Measurements from ENCODE around the gene TGFBI.

TGFBI gene

GRCh38 chr5:136034984-136035383, 6.2 kb downstream of the TGFBI start:
- H3K4me2 ChIP-seq (ENCODE audit: insufficient read depth, low read length) = no peak overlapping the region
- ATAC-seq (ENCODE audit: insufficient read depth, low read depth) = no peak
- H3K36me3 ChIP-seq (ENCODE audit: insufficient read depth, low read length) = no peaks in the 10 kb centered on the region
- H3K27me3 ChIP-seq (ENCODE audit: insufficient read depth, low read length, poor library complexity) = no peaks in the 10 kb centered on the region
- no peak for DNase-seq
- peaks cover 27% of the 10 kb centered on the region for H3K4me1 ChIP-seq (ENCODE audit: insufficient read depth, low read length)
- H3K27ac ChIP-seq (ENCODE audit: low read length) = no peak overlapping the region
- H3K9ac ChIP-seq (ENCODE audit: low read depth, low read length) = no peak overlapping the region
- H2AFZ ChIP-seq (ENCODE audit: low read depth, low read length) = no peak overlapping the region
- no peaks in the 10 kb centered on the region; the same call in 1 of the 2 replicates for H4K20me1 ChIP-seq (ENCODE audit: insufficient read depth, low read length)
- H3K79me2 ChIP-seq (ENCODE audit: insufficient read depth, low read length) = no peaks in the 10 kb centered on the region
- H3K4me3 ChIP-seq (ENCODE audit: low read depth in 1 of 2, low read length in 2 of 2) = no peak overlapping the region
- peaks cover 4% of the 10 kb centered on the region for H3K9me3 ChIP-seq (ENCODE audit: insufficient read depth, low read length, severe bottlenecking)
- TF ChIP-seq CTCF (IDR thresholded peaks at IDR 0.05; ENCODE audit: borderline replicate concordance, extremely low read depth, low read length, poor library complexity, severe bottlenecking) = no peak
- TF ChIP-seq EZH2 (IDR thresholded peaks at IDR 0.05; ENCODE audit: borderline replicate concordance, low read depth, low read length, severe bottlenecking) = no peak

GRCh38 chr5:136035837-136036236, 7.0 kb downstream of the TGFBI start:
- H3K27me3 ChIP-seq (ENCODE audit: insufficient read depth, low read length, poor library complexity) = no peaks in the 10 kb centered on the region
- no peak overlapping the region for H3K4me2 ChIP-seq (ENCODE audit: insufficient read depth, low read length)
- ATAC-seq (ENCODE audit: insufficient read depth, low read depth) (no peak), DNase-seq (no peak)
- H2AFZ ChIP-seq (ENCODE audit: low read depth, low read length) = no peak overlapping the region
- H3K36me3 ChIP-seq (ENCODE audit: insufficient read depth, low read length) = no peaks in the 10 kb centered on the region
- peaks cover 27% of the 10 kb centered on the region for H3K4me1 ChIP-seq (ENCODE audit: insufficient read depth, low read length)
- H3K79me2 ChIP-seq (ENCODE audit: insufficient read depth, low read length) = no peaks in the 10 kb centered on the region
- no peaks in the 10 kb centered on the region for H4K20me1 ChIP-seq (ENCODE audit: insufficient read depth, low read length)
- no peak overlapping the region; the same call in 1 of the 2 replicates for H3K27ac ChIP-seq (ENCODE audit: low read length)
- no peak overlapping the region for H3K4me3 ChIP-seq (ENCODE audit: low read depth in 1 of 2, low read length in 2 of 2)
- no peak overlapping the region for H3K9ac ChIP-seq (ENCODE audit: low read depth, low read length)
- TF ChIP-seq EZH2 (IDR thresholded peaks at IDR 0.05; ENCODE audit: borderline replicate concordance, low read depth, low read length, severe bottlenecking) (no peak), CTCF (IDR thresholded peaks at IDR 0.05; ENCODE audit: borderline replicate concordance, extremely low read depth, low read length, poor library complexity, severe bottlenecking) (no peak)
- H3K9me3 ChIP-seq (ENCODE audit: insufficient read depth, low read length, severe bottlenecking) = peaks cover 4% of the 10 kb centered on the region

- Histone ChIP-seq H3K9me3 (ENCODE audit: insufficient read depth, low read length, severe bottlenecking) (peaks cover 4% of the 10 kb centered on the region), H3K4me2 (ENCODE audit: insufficient read depth, low read length) (peak overlapping the region; percentile 42), H3K79me2 (ENCODE audit: insufficient read depth, low read length) (no peaks in the 10 kb centered on the region), H3K4me1 (ENCODE audit: insufficient read depth, low read length) (peaks cover 27% of the 10 kb centered on the region), H2AFZ (ENCODE audit: low read depth, low read length) (peak overlapping the region; percentile 46; the same call in 1 of the 2 replicates), H3K4me3 (ENCODE audit: low read depth in 1 of 2, low read length in 2 of 2) (no peak overlapping the region), H3K27ac (ENCODE audit: low read length) (peak overlapping the region; percentile 73), H3K27me3 (ENCODE audit: insufficient read depth, low read length, poor library complexity) (no peaks in the 10 kb centered on the region), H3K36me3 (ENCODE audit: insufficient read depth, low read length) (no peaks in the 10 kb centered on the region), H3K9ac (ENCODE audit: low read depth, low read length) (no peak overlapping the region), H4K20me1 (ENCODE audit: insufficient read depth, low read length) (no peaks in the 10 kb centered on the region)
- no peak for TF ChIP-seq CTCF (IDR thresholded peaks at IDR 0.05; ENCODE audit: borderline replicate concordance, extremely low read depth, low read length, poor library complexity, severe bottlenecking)
- TF ChIP-seq EZH2 (IDR thresholded peaks at IDR 0.05; ENCODE audit: borderline replicate concordance, low read depth, low read length, severe bottlenecking) = no peak
- DNase-seq = no peak
- ATAC-seq (ENCODE audit: insufficient read depth, low read depth) = peak; percentile 4; the same call in 1 of the 3 replicates
Observed at GRCh38 chr5:136036293-136036911, 7.6 kb downstream of the TGFBI start.

Measured in DND-41 (cell line).